HUES48 (cell line): ENCODE data around the gene GPX7.

ENCODE experiments used
- H3K27ac ChIP-seq: one replicate; pipeline ENCODE4 v1.7.0; 2013; ENCODE audit warnings: low read depth, low read length, inconsistent platforms
- H3K27me3 ChIP-seq: 2 replicates; pipeline ENCODE4 v1.6.1; 2013; ENCODE audit warnings: mild to moderate bottlenecking, low read length; ENCODE audit not compliant: control insufficient read depth, insufficient read depth
- H3K36me3 ChIP-seq: 2 replicates; pipeline ENCODE4 v1.6.1; 2013; ENCODE audit warnings: low read length; ENCODE audit not compliant: control insufficient read depth, insufficient read depth
- H3K4me1 ChIP-seq: 2 replicates; pipeline ENCODE4 v1.6.1; 2013; ENCODE audit warnings: mild to moderate bottlenecking, low read length; ENCODE audit not compliant: control insufficient read depth, insufficient read depth
- H3K4me3 ChIP-seq: 2 replicates; pipeline ENCODE4 v1.5.1; 2013; ENCODE audit warnings: mild to moderate bottlenecking, low read depth, low read length
- H3K9ac ChIP-seq: 2 replicates; pipeline ENCODE4 v1.6.1; 2013; ENCODE audit warnings: mild to moderate bottlenecking, low read depth, low read length, moderate library complexity
- H3K9me3 ChIP-seq: 2 replicates; pipeline ENCODE4 v1.6.1; 2013; ENCODE audit warnings: low read length; ENCODE audit not compliant: control insufficient read depth, insufficient read depth

The GPX7 gene

DNA sequence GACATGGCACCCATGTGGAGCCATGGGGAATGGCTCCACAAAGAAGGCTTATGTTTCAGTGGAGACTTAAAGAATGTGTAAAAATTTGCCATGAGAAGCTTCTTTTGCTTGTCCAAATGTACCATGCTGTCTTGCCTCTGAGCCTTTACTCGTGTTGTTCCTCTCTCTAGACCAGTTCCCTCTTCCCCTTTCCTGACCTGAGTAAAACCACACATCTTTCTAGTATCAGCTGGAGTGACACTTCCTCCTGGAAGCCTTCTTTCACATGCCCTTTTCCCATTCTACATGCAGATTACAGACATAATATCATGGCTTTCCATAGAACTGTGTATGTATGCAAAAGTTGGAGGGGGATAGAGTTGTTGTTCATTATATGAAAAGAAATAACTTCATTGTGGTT, 13.6 kb upstream of the GPX7 start:
- Histone ChIP-seq H3K36me3 (no peaks in the 10 kb centered on the region), H3K9me3 (no peaks in the 10 kb centered on the region), H3K9ac (no peak overlapping the region)

DNA sequence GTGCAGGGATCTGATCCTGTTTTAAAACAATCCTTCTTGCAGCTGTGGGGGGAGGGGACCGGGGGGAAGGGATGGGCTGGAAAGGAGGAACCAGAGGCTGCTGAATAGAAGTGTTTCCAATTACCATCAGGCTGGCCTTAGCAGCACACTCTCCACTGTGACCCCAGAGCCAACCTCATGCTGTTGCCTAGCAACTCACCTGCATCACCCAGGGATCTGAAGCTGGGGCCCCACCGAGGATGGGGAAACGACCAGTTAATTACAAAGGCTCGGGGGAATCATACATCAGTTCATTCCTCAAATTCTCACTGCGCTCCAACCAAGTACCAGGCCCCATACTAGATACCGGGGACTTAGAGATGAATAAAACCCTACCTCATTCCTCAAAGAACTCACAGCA, 11.9 kb upstream of the GPX7 start:
- H3K9ac ChIP-seq, result no peak overlapping the region
- no peak overlapping the region for H3K4me3 ChIP-seq
- H3K9me3 ChIP-seq, result no peaks in the 10 kb centered on the region
- peaks cover 6% of the 10 kb centered on the region for H3K4me1 ChIP-seq
- H3K27ac ChIP-seq, result no peak overlapping the region
- H3K27me3 ChIP-seq, result no peaks in the 10 kb centered on the region
- no peaks in the 10 kb centered on the region for H3K36me3 ChIP-seq

More for the DNA sequence above, 13.6 kb upstream of the GPX7 start:
- H3K4me3 ChIP-seq, result no peak overlapping the region
- no peak overlapping the region for H3K27ac ChIP-seq
- H3K27me3 ChIP-seq, result no peaks in the 10 kb centered on the region
- peaks cover 6% of the 10 kb centered on the region for H3K4me1 ChIP-seq

GRCh38 chr1:52592637-52593323, 9.4 kb upstream of the GPX7 start:
- H3K36me3 ChIP-seq, result no peaks in the 10 kb centered on the region
- no peaks in the 10 kb centered on the region for H3K27me3 ChIP-seq
- H3K9ac ChIP-seq, result no peak overlapping the region
- no peaks in the 10 kb centered on the region for H3K9me3 ChIP-seq
- H3K4me3 ChIP-seq, result no peak overlapping the region
- peaks cover 6% of the 10 kb centered on the region for H3K4me1 ChIP-seq
- no peak overlapping the region for H3K27ac ChIP-seq

GRCh38 chr1:52593495-52593894, 8.7 kb upstream of the GPX7 start:
- Histone ChIP-seq H3K9ac (no peak overlapping the region), H3K4me3 (no peak overlapping the region), H3K9me3 (no peaks in the 10 kb centered on the region), H3K4me1 (peaks cover 6% of the 10 kb centered on the region), H3K27ac (no peak overlapping the region), H3K36me3 (no peaks in the 10 kb centered on the region), H3K27me3 (no peaks in the 10 kb centered on the region)

DNA sequence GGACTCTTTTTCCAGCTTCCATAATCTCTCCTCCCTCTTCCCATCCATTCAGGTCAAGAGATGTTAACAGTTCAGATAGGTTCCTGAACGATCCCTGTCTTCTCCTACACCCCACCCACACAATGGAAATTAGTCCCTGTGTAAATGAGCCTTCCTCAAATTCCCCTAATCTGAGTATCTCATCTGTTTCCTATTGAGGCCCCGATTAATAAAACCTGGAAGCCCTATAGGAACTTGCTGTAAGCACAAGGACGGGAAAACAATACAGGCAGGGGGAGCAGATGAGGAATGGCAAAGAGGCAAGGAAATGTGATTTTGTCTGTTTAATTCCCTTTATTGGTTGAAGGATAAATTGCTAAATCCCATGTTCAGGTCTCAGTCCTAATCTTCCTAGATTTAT, 7.1 kb upstream of the GPX7 start:
- no peaks in the 10 kb centered on the region for H3K36me3 ChIP-seq
- no peak overlapping the region for H3K9ac ChIP-seq
- H3K4me1 ChIP-seq, result peaks cover under 1% of the 10 kb centered on the region; the same call in 1 of the 2 replicates
- H3K9me3 ChIP-seq, result no peaks in the 10 kb centered on the region
- no peak overlapping the region for H3K27ac ChIP-seq
- H3K4me3 ChIP-seq, result no peak overlapping the region
- H3K27me3 ChIP-seq, result no peaks in the 10 kb centered on the region

DNA sequence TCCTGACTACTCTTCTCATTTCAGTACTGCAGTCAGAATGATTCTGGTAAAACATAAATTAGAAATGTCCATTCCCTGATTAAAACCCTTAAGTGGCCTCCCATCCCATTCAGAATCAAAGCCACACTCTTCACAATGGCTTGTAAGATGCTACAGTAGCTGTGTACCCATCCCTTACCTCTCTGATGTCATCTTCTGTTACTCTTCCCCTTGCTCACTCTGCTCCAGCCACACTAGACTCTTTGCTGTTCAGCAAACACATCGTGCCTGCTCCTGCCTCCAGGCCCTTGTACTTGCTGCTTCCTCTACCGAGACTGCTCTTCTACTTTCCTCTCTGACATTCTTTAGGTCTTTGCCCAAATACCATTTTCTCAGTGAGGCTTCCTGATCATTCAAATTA, 4.3 kb upstream of the GPX7 start:
- Histone ChIP-seq H3K36me3 (no peaks in the 10 kb centered on the region), H3K4me1 (peaks cover 7% of the 10 kb centered on the region; the same call in 1 of the 2 replicates), H3K9ac (no peak overlapping the region), H3K4me3 (no peak overlapping the region), H3K27ac (no peak overlapping the region), H3K9me3 (no peaks in the 10 kb centered on the region), H3K27me3 (peaks cover 25% of the 10 kb centered on the region)

- H3K4me1 ChIP-seq, result peaks cover 8% of the 10 kb centered on the region; the same call in 1 of the 2 replicates
- no peaks in the 10 kb centered on the region for H3K9me3 ChIP-seq
- H3K36me3 ChIP-seq, result no peaks in the 10 kb centered on the region
- no peak overlapping the region for H3K4me3 ChIP-seq
- H3K27me3 ChIP-seq, result peaks cover 34% of the 10 kb centered on the region
- no peak overlapping the region for H3K27ac ChIP-seq
- H3K9ac ChIP-seq, result no peak overlapping the region
Measured at GRCh38 chr1:52598729-52599128, 3.4 kb upstream of the GPX7 start.

DNA sequence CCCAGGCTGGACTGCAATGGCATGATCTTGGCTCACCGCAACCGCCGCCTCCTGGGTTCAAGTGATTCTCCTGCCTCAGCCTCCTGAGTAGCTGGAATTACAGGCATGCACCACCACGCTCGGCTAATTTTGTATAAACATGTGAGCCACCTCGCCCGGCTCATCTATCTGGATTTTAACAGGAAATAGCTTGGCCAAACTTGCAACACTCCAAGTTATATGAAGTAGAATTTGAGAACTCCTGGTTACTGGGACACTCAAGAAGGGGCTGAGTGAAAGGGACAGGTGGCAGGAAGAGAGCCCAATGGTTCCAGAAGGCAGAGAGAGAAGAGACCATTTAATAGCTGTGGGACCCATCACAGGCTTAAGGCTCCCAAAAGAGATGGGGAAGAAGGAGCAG, 2.9 kb upstream of the GPX7 start:
- Histone ChIP-seq H3K36me3 (no peaks in the 10 kb centered on the region), H3K4me3 (no peak overlapping the region), H3K27me3 (peaks cover 39% of the 10 kb centered on the region), H3K4me1 (peaks cover 8% of the 10 kb centered on the region; the same call in 1 of the 2 replicates), H3K9me3 (no peaks in the 10 kb centered on the region), H3K9ac (no peak overlapping the region), H3K27ac (no peak overlapping the region)

GRCh38 chr1:52600533-52601179, 1.5 kb upstream of the GPX7 start:
- Histone ChIP-seq H3K9me3 (no peaks in the 10 kb centered on the region), H3K4me3 (no peak overlapping the region), H3K27me3 (peaks cover 41% of the 10 kb centered on the region), H3K27ac (no peak overlapping the region), H3K9ac (no peak overlapping the region), H3K36me3 (no peaks in the 10 kb centered on the region), H3K4me1 (peaks cover 8% of the 10 kb centered on the region; the same call in 1 of the 2 replicates)

DNA sequence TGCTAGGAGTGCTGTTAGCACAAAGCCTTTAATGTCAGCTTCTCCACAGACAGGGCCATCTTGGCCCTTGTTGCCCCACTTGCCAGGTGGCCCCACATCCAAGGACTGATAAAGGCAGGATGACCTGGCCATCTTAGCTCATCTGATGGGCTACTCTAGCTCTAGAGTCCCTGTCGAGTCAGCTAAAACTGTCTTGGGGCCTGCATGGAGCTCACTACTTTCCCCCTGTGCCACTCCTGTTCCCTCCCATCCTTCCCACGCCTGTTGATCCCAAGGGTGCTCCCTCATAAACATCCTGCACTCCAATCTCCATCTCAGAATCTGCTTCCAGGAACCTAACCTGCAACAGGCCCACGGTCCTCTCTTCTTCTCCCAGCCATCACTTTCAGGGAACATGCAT, 652 bp upstream of the GPX7 start:
- Histone ChIP-seq H3K4me1 (peaks cover 8% of the 10 kb centered on the region; the same call in 1 of the 2 replicates), H3K9ac (no peak overlapping the region), H3K4me3 (peak overlapping the region; percentile 65), H3K27me3 (peaks cover 41% of the 10 kb centered on the region), H3K9me3 (no peaks in the 10 kb centered on the region), H3K36me3 (no peaks in the 10 kb centered on the region), H3K27ac (no peak overlapping the region)

GRCh38 chr1:52602856-52603600, 857 bp downstream of the GPX7 start:
- peak overlapping the region; percentile 65 for H3K4me3 ChIP-seq

More at GRCh38 chr1:52602856-52603600, 857 bp downstream of the GPX7 start:
- H3K27ac ChIP-seq, result no peak overlapping the region
- 0 out of 2 replicates have a peak, but pooled peaks cover 6% of the 10 kb centered on the region for H3K36me3 ChIP-seq
- no peaks in the 10 kb centered on the region for H3K9me3 ChIP-seq
- H3K4me1 ChIP-seq, result peaks cover 8% of the 10 kb centered on the region; the same call in 1 of the 2 replicates
- H3K27me3 ChIP-seq, result peaks cover 41% of the 10 kb centered on the region
- peak overlapping the region; percentile 35; the same call in 1 of the 2 replicates for H3K9ac ChIP-seq
